B cell (primary cell): Measurements from ENCODE around the gene TTC9C. TPM values are rescaled to one million over a fixed set of nuclear protein-coding genes. Genes with fewer than 3 reads are reported as not detected.

Source experiments
- ATAC-seq: fragments of 200-7000 bp; cut with Tn5 transposase; one replicate; pipeline ENCODE4 v1.10.0; 2021; ENCODE audit warnings: low read depth, mild to moderate bottlenecking, moderate number of reproducible peaks, moderate library complexity
- CTCF ChIA-PET: fragments of 350-600 bp; sonication (Branson Sonifier 250); formaldehyde crosslinking; loops from one replicate; lab custom pipeline; 2021; ENCODE audit warnings: antibody characterized with exemption, inconsistent platforms; lab: Charles Lee
- POLR2A ChIA-PET: fragments of 350-600 bp; sonication (Branson Sonifier 250); formaldehyde crosslinking; loops from one replicate; lab custom pipeline; 2021; ENCODE audit warnings: antibody characterized with exemption; lab: Charles Lee
- DNase-seq: peaks from one replicate; pipeline ENCODE4 v3.0.0; 2013
- H2AFZ ChIP-seq: 2 replicates; pipeline ENCODE4 v1.6.1; 2012; ENCODE audit warnings: mild to moderate bottlenecking, low read depth, low read length; ENCODE audit not compliant: insufficient read depth, poor library complexity, severe bottlenecking
- H3K27ac ChIP-seq, 2 donors: 1 replicate in 1 of 2; 2 replicates in 1 of 2; pipeline ENCODE4 v1.5.1; 2012 to 2013; ENCODE audit warnings: low read length in 2 of 2, mild to moderate bottlenecking in 2 of 2, moderate library complexity in 1 of 2
- H3K27me3 ChIP-seq, 4 experiments: fragments of 200-600 bp in 1 of 4; sonication (generic) in 1 of 4; replicated peaks in 1 of 4; 1 replicate in 2 of 4; 2 replicates in 2 of 4; pipeline versions ENCODE4 v1.6.1 to v1.7.0; 2013 to 2016; ENCODE audit warnings: low read length in 3 of 4, mild to moderate bottlenecking in 2 of 4, mixed read lengths in 1 of 4, moderate library complexity in 1 of 4; ENCODE audit not compliant: insufficient read depth in 4 of 4, control insufficient read depth in 3 of 4; ENCODE audit errors: control extremely low read depth in 1 of 4
- H3K36me3 ChIP-seq, 2 experiments: replicated peaks in 1 of 2; 1 replicate in 1 of 2; 2 replicates in 1 of 2; pipeline versions ENCODE4 v1.6.1 to v1.7.1; 2013; ENCODE audit warnings: low read length in 1 of 2; ENCODE audit not compliant: insufficient read depth in 2 of 2, control insufficient read depth in 1 of 2; ENCODE audit errors: control extremely low read depth in 1 of 2, extremely low read depth in 1 of 2
- H3K4me1 ChIP-seq, 2 donors: fragments of 200-600 bp in 1 of 2; sonication (generic) in 1 of 2; 1 replicate in 1 of 2; 2 replicates in 1 of 2; pipeline versions ENCODE4 v1.5.1 to v1.6.1; 2013 to 2017; ENCODE audit warnings: low read length in 2 of 2; ENCODE audit not compliant: control insufficient read depth in 2 of 2, insufficient read depth in 2 of 2
- H3K4me2 ChIP-seq: replicated peaks from 2 replicates; pipeline ENCODE3; 2012; ENCODE audit warnings: mild to moderate bottlenecking, low read depth, low read length; ENCODE audit not compliant: poor library complexity, severe bottlenecking
- H3K4me3 ChIP-seq, 5 experiments: fragments of 200-600 bp in 1 of 5; sonication (generic) in 1 of 5; 1 replicate in 3 of 5; 2 replicates in 2 of 5; pipeline versions ENCODE4 v1.5.1 to v1.7.0; 2011 to 2016; ENCODE audit warnings: low read length in 4 of 5, mild to moderate bottlenecking in 4 of 5, low read depth in 2 of 5, control low read depth in 1 of 5, moderate library complexity in 1 of 5; ENCODE audit not compliant: insufficient read depth in 1 of 5; ENCODE audit errors: control extremely low read depth in 1 of 5, extremely low read depth in 1 of 5
- H3K79me2 ChIP-seq: fragments of 200-600 bp; sonication (generic); one replicate; pipeline ENCODE4 v1.6.0; 2016; ENCODE audit warnings: low read length; ENCODE audit not compliant: control insufficient read depth, insufficient read depth
- H3K9ac ChIP-seq: fragments of 200-600 bp; sonication (generic); 2 replicates; pipeline ENCODE4 v1.6.1; 2017; ENCODE audit warnings: mild to moderate bottlenecking, low read length, moderate library complexity
- H3K9me3 ChIP-seq, 3 donors: one replicate each; pipeline versions ENCODE4 v1.6.1 to v1.7.1; 2013; ENCODE audit warnings: low read length in 2 of 3; ENCODE audit not compliant: control insufficient read depth in 2 of 3, insufficient read depth in 1 of 3; ENCODE audit errors: control extremely low read depth in 1 of 3
- H4K20me1 ChIP-seq: 2 replicates; pipeline ENCODE4 v1.6.0; 2012; ENCODE audit warnings: mild to moderate bottlenecking, low read length; ENCODE audit not compliant: insufficient read depth, control insufficient read depth, poor library complexity, severe bottlenecking
- H3K27ac Mint-ChIP-seq: one replicate; pipeline ENCODE4 v1.8.0; 2021; ENCODE audit warnings: mixed read lengths
- H3K27me3 Mint-ChIP-seq: one replicate; pipeline ENCODE4 v1.8.0; 2021; ENCODE audit warnings: mixed read lengths
- H3K4me1 Mint-ChIP-seq: one replicate; pipeline ENCODE4 v1.8.0; 2021; ENCODE audit warnings: mixed read lengths
- H3K4me3 Mint-ChIP-seq: one replicate; pipeline ENCODE4 v1.8.0; 2021; ENCODE audit warnings: mixed read lengths
- H3K9me3 Mint-ChIP-seq: one replicate; pipeline ENCODE4 v1.8.0; 2022; ENCODE audit warnings: mixed read lengths; ENCODE audit not compliant: insufficient read depth
- CTCF ChIP-seq: fragments of 200-600 bp; IDR thresholded peaks from one replicate; pipeline ENCODE4 v1.8.0; 2022; ENCODE audit warnings: antibody characterized with exemption, mild to moderate bottlenecking
- EZH2 ChIP-seq: IDR thresholded peaks from 2 replicates; pipeline ENCODE4 v1.6.1; 2012; ENCODE audit warnings: borderline replicate concordance, low read depth, mild to moderate bottlenecking, moderate library complexity, low read length; ENCODE audit not compliant: insufficient read depth, poor library complexity, severe bottlenecking
- WGBS: methylation state at CpG from one replicate; pipeline ENCODE4 v1.1.5; 2013; ENCODE audit warnings: missing lambda C conversion rate; ENCODE audit not compliant: insufficient coverage; 5-methylcytosine and 5-hydroxymethylcytosine counted together
- intact Hi-C: fragments of 100-400 bp; cut with micrococcal nuclease; formaldehyde crosslinking; loops from one replicate; pipeline ENCODE4 v1.10.0; 2022
- polyA plus RNA-seq: library from polyadenylated mRNA; depleted of rRNA; stranded (reverse); fragments of >200 nt; gene quantifications from 2 replicates; pipeline ENCODE4 v1.2.3, GENCODE V29; 2012
- total RNA-seq, 2 donors: library from RNA; stranded (reverse); fragments of 120-200 nt in 1 of 2; gene quantifications; 1 replicate in 1 of 2; 2 replicates in 1 of 2; pipeline versions ENCODE4 v1.2.3 to v1.2.4, GENCODE V29; 2013 to 2022

The TTC9C gene
- total and polyA plus RNA-seq, 2 donors (not counting 1 experiment from before 2014, with no cell fraction given): 33.5 to 56.3 TPM

DNA sequence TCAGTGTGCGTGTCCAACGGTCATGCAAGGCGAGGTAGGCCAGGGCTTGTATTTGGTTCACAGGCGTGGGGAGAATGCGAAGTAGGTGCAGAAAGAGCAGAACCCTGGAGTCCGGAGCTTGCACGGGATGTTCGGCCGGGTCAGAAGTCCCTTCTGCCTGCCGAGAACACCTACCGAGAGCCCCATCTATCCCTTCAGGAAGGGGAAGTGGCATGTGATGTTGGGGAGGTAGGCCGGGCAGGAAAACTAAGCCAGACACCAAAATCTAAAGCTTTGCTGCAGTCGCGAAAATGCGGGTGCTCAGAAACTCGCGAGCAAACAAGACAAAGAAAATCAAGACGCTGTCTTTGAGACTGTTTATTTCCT is 42.5 kb downstream of the TTC9C start:
- no peaks in the 10 kb centered on the region for H3K9me3 ChIP-seq
- H2AFZ ChIP-seq: peak overlapping the region; percentile 89
- H3K79me2 ChIP-seq: peaks cover 6% of the 10 kb centered on the region
- H3K4me3 ChIP-seq: peak overlapping the region; percentile 23 to 97 (median 68)
- peak overlapping the region; percentile 95 for H3K4me3 Mint-ChIP-seq
- 1% methylated on average over 11 of the region's 18 CpGs for WGBS
- H3K36me3 ChIP-seq: peaks cover 3 to 19% of the 10 kb centered on the region in 2 experiments
- peaks cover 15 to 23% of the 10 kb centered on the region in 2 donors for H3K4me1 ChIP-seq
- peak overlapping the region; percentile 72 for H3K9ac ChIP-seq
- peak overlapping the region; percentile 96 for H3K27ac Mint-ChIP-seq
- no peaks in the 10 kb centered on the region for H3K27me3 Mint-ChIP-seq
- ChIA-PET POLR2A (interaction anchor here (0.6 to 4.6 kb wide), 12 partner anchors 9 to 214 kb away, joined by 3 to 38 read pairs (median 7); partner anchors contain the start of genes HNRNPUL2, POLR2G, SLC3A2 and TMEM179B), CTCF (interaction anchor here (0.6 to 8.5 kb wide), 5 partner anchors 16 to 91 kb away, joined by 3 to 70 read pairs (median 3); partner anchors contain the start of gene TMEM179B)
- H3K4me2 ChIP-seq: peak overlapping the region; percentile 81
- H3K4me1 Mint-ChIP-seq: peaks cover 26% of the 10 kb centered on the region
- H3K9me3 Mint-ChIP-seq: no peaks in the 10 kb centered on the region
- ATAC-seq (peak; percentile 2), DNase-seq (no peak)
- H3K27me3 ChIP-seq: no peaks in the 10 kb centered on the region
- TF ChIP-seq EZH2 (no peak), CTCF (no peak)
- H3K27ac ChIP-seq: peak overlapping the region; percentile 63 to 84
- no peaks in the 10 kb centered on the region for H4K20me1 ChIP-seq
- intact Hi-C loops: loop anchor here (1.0 to 5.0 kb wide), 6 partner anchors 9 to 178 kb away; partner anchors contain the start of genes POLR2G, STX5, TEX54 and TMEM179B
